ENCODE results near the gene BBOF1.
"Not testable (repeated sequence)": the region's sequence is repeated elsewhere in the genome, so short reads cannot be mapped to it uniquely, and the experiment has no call there.

BBOF1 gene

DNA sequence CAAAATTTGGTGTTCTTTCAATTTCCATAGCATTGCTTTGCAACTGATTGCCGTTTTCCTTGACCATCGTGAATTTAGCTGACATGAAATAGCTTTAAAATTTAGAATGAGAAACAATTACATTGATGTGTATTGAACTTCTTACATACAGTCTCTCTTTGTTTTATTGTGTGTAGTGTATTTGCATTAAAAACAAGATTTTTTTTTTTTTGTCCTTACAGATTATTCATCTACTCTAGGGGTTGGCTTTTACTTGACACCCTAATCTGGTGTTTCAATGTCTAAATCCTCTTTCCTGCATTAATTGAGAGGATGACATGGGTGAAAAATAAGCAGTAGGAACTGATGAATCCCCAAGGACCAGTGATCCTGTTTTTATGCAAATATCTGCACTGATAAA lies 86.2 kb downstream of the BBOF1 start:
- no peak for DNase-seq (ENCODE audit: low read depth)

DNA sequence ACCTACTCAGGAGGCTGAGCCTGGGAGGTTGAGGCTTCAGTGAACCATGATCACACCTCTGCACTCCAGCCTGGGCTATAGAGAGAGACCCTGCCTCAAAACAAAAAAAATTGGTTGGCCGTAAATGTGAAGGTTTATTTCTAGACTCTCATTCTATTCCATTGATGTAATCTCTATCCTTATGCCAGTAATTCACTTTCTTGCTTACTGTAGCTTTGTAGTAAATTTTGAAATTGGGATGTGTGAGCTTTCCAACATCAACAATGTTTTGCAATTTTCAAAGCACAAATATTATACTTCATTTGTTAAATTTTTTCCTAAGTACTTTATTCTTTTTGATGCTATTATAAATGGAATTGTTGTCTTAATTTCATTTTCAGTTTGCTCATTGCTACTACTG lies 90.2 kb downstream of the BBOF1 start:
- no peak for DNase-seq (ENCODE audit: low read depth)

DNA sequence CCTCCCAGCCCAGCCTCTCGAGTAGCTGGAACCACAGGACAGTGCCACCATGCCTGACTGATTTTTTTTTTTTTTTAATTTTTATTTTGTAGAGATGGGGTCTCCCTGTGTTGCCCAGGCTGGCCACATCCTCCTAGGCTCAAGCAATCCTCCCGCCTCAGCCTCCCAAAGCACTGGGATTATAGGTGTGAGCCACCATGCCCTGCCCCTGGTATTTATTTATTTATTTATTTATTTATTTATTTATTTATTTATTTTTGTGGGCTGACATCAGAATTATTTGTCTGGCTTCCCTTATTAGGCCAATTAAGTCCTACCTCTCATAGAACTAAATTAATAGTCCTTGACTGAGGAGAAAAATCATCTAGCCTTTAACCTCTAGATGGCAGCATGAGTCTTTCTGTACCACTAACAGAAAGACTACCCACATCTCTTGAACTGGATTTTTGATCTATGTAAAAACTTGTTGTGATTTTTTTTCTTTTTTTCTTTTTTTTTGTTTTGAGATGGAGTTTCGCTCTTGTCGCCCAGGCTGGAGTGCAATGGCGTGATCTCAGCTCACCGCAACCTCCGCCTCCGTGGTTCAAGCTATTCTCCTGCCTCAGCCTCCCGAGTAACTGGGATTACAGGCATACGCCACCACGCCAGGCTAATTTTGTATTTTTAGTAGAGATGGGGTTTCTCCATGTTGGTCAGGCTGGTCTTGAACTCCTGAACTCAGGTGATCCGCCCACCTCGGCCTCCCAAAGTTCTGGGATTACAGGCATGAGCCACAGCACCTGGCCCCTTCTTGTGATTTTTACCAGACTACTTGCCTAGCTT lies 92.5 kb downstream of the BBOF1 start:
- not testable (repeated sequence) for DNase-seq (ENCODE audit: low read depth)
